Measurements from ENCODE around the gene ASCC1. TPM values are rescaled to one million over a fixed set of nuclear protein-coding genes. Genes with fewer than 3 reads are reported as not detected.

ASCC1 gene
- total RNA-seq, 4 donors from 2014 or later: 18.7 to 28.4 (median 24.7) TPM

- no peak for DNase-seq
- Histone ChIP-seq H3K4me1 (peaks cover 0 to 10% (median 0%) of the 10 kb centered on the region in 3 donors), H3K27ac (no peak overlapping the region), H3K36me3 (no peaks in the 10 kb centered on the region), H3K27me3 (peaks cover 0 to 16% (median 0%) of the 10 kb centered on the region in 4 donors), H3K4me3 (no peak overlapping the region), H3K9me3 (no peaks in the 10 kb centered on the region)
- 93 to 95% methylated on average over 12 to 14 of the region's 29 CpGs for WGBS, 2 donors
- TF ChIP-seq CTCF (IDR thresholded peaks at IDR 0.05): no peak
- TF ChIP-seq POLR2A (IDR thresholded peaks at IDR 0.05): no peak
- intact Hi-C loops (cut with DNase I): no loop called here
These were observed 153.0 kb downstream of the ASCC1 start for GRCh38 chr10:72062832-72063702.

GRCh38 chr10:72062382-72062781, 153.7 kb downstream of the ASCC1 start:
- no peak for DNase-seq
- WGBS, 2 donors: 84 to 88% methylated on average over 9 to 10 of the region's 10 CpGs

GRCh38 chr10:72061930-72062329, 154.1 kb downstream of the ASCC1 start:
- intact Hi-C loops (cut with DNase I): no loop called here
- no peak for TF ChIP-seq POLR2A (IDR thresholded peaks at IDR 0.05)
- TF ChIP-seq CTCF (IDR thresholded peaks at IDR 0.05): no peak
- no peak for DNase-seq
- Histone ChIP-seq H3K4me1 (peaks cover 0 to 12% (median 8%) of the 10 kb centered on the region in 3 donors), H3K4me3 (no peak overlapping the region), H3K27me3 (peaks cover 0 to 16% (median 0%) of the 10 kb centered on the region in 4 donors), H3K9me3 (no peaks in the 10 kb centered on the region), H3K27ac (no peak overlapping the region), H3K36me3 (no peaks in the 10 kb centered on the region)
- WGBS, 2 donors: 89 to 93% methylated on average over 1 to 3 of the region's 9 CpGs

More at GRCh38 chr10:72062382-72062781, 153.7 kb downstream of the ASCC1 start:
- Histone ChIP-seq H3K27me3 (peaks cover 0 to 16% (median 0%) of the 10 kb centered on the region in 4 donors), H3K36me3 (no peaks in the 10 kb centered on the region), H3K27ac (no peak overlapping the region), H3K9me3 (no peaks in the 10 kb centered on the region), H3K4me1 (peaks cover 0 to 12% (median 4%) of the 10 kb centered on the region in 3 donors), H3K4me3 (no peak overlapping the region)
- intact Hi-C loops (cut with DNase I): no loop called here
- TF ChIP-seq CTCF (IDR thresholded peaks at IDR 0.05) (no peak), POLR2A (IDR thresholded peaks at IDR 0.05) (no peak)

- no peak for DNase-seq
- TF ChIP-seq CTCF (IDR thresholded peaks at IDR 0.05) (no peak), POLR2A (IDR thresholded peaks at IDR 0.05) (no peak)
- H3K36me3 ChIP-seq: no peaks in the 10 kb centered on the region
- peaks cover 0 to 16% (median 0%) of the 10 kb centered on the region in 4 donors for H3K27me3 ChIP-seq
- no peaks in the 10 kb centered on the region for H3K9me3 ChIP-seq
- peaks cover 0 to 16% (median 11%) of the 10 kb centered on the region in 3 donors for H3K4me1 ChIP-seq
- no peak overlapping the region for H3K4me3 ChIP-seq
- intact Hi-C loops (cut with DNase I): no loop called here
- no peak overlapping the region for H3K27ac ChIP-seq
- WGBS, 2 donors: 83% methylated on average over 2 of the region's 5 CpGs; no CpG with 5 or more reads in 1 of the 2 donors
These were observed 154.6 kb downstream of the ASCC1 start for GRCh38 chr10:72061491-72061890.
